Activated effector memory CD4-positive, alpha-beta T cell treated with Interleukin-2 at 50 U/mL for 16 hours (primary cell): Measurements from ENCODE around the gene LRP10.
"Not testable (repeated sequence)": the region's sequence is repeated elsewhere in the genome, so short reads cannot be mapped to it uniquely, and the experiment has no call there.

ENCODE experiments used
- DNase-seq: peaks from one replicate; pipeline ENCODE4 v3.0.0-alpha.2; 2020

The LRP10 gene

DNA sequence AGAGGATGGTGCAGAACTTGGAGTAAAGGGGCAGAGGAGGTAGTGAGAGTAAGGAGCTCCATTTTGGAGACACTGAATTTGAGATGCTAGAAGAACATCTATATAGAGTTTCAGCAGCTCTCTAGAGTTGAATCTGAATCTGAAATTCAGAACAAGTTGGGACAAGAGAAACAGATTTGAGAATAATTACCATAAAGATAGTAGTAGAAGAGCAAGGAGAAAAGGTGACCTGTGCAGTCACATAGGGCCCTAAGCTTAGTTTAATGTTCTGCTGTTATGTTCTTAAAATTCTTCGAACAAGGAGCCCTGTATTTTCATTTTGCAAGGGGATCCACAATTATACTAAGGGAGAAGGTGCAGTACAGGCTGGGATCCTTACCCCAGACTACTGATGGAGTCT is 18.9 kb downstream of the LRP10 start:
- no peak for DNase-seq

DNA sequence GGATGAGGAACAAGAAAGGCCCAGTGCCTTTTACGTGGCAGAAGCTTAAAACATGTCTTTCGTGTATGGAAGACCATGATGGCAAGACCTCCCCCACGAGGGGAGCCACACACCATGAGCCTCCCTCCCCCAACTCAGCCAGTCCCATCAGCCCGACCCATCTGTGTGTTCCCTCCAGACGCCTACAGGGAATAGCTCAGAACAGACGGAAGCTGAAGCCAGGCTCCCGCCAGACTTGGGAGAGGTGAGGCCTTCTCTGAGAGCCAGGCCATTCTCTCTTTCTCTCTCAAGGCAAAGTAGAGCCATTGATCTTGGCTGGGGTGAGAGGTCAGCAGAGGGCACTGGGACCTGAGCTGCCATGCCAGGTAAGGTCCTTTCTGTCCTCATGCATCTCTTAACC is 20.9 kb downstream of the LRP10 start:
- no peak for DNase-seq

GRCh38 chr14:22893706-22894105 is 22.2 kb downstream of the LRP10 start:
- no peak for DNase-seq

DNA sequence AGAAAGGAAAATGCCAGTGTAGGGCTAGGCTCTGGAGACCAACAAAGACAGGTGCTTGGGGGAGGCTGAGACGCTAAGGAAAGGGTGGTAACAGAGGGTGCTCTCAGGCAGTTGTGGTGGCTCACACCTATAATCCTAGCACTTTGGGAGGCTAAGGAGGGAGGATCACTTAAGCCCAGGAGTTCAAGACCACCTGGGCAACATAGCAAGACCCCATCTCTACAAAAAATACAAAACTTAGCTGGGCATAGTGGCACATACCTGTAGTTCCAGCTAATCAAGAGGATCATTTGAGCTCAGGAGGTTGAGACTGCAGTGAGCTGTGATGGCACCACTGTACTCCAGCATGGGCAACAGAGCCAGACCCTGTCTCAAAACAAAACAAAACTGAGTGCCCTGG is 23.9 kb downstream of the LRP10 start:
- no peak for DNase-seq

GRCh38 chr14:22896356-22896755 is 24.8 kb downstream of the LRP10 start:
- no peak for DNase-seq

GRCh38 chr14:22896760-22897159 is 25.2 kb downstream of the LRP10 start:
- no peak for DNase-seq

DNA sequence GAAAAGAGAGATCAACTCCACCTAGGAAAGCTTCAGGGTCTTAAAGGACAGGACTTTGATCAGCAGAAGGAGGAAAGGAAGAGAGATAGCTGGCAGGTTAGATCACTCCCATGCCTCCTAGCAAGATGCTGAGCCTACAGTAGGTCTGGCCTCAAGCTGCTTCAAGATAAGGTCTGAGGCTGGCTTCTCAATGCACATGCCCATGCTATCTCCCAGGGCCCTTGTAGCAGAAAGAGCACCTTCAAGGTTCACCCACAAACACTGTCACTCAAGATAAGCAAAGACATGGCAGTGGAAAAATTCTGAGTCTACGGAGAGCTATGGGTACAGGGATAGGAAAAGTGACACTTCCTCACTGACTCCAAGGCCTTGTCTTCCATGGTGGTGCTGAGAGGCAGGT is 25.8 kb downstream of the LRP10 start:
- no peak for DNase-seq

GRCh38 chr14:22898302-22899090 is 27.0 kb downstream of the LRP10 start:
- DNase-seq, result no peak

DNA sequence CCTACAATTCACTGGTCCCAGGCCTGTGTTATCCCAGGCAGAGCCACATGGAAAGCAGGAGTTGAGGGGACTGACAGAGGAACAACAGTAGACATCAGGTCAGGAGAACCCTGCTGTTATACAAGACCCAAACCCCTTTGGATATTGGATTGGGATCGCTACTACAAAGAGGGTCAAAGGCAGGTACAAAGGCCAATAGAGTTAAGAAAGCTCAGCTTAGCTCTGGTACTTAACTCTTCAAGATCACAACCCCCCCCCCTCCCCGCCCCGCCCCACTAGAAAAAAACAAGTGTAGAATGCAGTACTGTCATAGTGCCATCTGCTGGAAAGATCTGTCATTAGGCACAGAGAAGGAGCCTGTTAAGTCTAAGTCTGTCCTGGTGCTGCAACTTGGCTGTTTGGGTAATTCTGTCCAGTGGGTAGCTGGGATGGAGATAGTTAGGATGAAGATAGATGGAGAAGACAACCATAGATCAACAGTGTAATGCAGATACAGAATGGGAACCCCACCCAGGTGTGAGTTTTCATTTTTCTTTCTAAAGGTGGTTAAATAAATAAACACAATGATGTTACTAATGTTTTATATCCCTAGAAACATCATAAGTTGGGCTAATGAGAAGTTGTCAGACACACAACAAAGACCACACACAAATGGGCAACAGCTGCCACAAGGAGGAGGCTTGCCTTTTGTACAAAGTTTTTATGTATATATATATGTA is 28.7 kb downstream of the LRP10 start:
- no peak for DNase-seq

DNA sequence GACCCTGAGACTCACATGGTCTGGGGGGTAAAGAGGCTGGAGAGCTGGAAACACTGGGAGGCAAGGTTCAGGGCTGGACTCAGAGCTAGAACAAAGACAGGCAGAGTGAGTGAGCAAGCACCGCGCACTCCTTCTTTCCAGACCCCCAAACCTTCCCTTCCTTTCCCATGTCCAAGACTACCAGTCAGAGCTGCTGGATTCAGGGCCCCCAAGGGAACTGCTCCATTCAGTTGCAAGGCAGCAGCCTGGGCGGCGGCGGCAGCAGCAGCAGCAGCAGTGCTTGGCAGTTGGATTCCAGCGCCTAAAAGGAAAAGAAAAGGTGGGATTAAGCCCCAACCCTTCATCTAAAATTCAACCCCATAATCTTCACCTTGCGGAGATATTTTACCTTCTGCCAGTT is 30.3 kb downstream of the LRP10 start:
- DNase-seq, result no peak

- DNase-seq, result no peak
Observed at GRCh38 chr14:22903742-22904087, 32.2 kb downstream of the LRP10 start.

DNA sequence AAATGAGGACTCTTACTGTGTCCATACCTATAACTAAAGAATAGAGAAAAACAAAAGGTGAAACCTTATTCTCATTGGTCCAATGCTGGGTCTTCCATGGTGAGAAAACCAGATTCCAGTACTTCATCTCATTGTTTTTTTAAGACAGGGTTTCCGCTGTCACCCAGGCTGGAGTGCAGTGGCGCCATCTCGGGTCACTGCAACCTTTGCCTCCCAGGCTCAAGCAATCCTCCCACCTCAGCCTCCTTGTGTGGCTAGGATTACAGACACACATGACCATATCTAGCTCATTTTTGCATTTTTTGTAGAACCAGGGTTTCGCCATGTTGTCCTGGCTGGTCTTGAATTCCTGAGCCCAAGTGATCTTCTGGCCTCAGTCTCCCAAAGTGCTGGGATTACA is 34.1 kb downstream of the LRP10 start:
- no peak for DNase-seq

DNA sequence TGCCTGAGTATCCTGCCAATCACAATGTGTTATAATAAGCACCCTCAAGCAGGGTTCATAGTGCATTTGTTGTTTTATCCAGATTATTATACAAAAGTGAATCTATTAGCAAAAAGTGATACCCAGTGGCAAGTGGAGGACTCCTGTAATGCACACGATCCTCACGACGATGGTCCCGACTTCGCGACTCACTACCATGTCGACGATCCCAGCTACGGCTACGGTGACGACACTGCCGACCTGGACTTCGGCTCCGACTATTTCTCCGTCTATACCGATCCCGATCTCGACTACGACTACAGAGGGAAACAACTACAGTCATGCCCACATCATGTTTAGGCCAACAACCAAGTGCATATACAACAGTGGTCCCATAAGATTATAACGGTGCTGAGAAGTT is 34.5 kb downstream of the LRP10 start:
- no peak for DNase-seq

DNA sequence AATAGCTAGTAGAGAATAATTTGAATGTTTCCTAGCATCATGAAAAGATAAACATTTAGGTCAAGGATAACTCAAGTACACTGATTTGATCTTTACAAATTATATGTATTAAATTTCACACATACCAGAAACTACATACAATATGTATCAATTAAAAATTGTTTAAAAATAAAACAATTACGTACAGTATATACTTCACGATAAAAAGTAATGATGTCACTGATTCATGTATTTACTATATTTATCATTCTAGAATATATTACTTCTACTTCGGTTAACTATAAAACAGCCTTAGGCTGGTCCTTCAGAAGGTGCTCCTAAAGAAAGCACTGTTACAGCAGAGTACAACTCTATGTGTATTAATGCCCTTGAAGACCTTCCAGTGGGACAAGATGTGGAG is 35.9 kb downstream of the LRP10 start:
- no peak for DNase-seq

DNA sequence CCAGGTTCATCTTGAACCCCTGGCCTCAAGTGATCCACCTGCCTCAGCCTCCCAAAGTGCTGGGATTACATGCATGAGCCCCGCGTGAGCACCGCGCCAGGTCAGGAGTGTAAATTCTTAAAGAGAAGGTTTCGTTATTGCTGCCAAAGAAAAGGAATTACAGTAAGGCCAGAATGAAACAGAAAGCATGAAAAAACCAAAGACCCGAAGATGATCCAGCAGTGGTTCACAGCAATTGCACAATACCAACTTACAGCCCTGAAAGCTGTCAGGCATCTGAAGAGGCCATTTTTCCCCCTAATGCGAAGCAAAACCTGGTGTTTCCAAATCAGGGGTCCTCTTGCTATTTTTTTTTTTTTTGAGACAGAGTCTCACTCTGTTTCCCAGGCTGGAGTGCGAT is 37.1 kb downstream of the LRP10 start:
- DNase-seq, result no peak

- DNase-seq, result no peak
Observed at GRCh38 chr14:22910916-22911315, 39.4 kb downstream of the LRP10 start.

DNA sequence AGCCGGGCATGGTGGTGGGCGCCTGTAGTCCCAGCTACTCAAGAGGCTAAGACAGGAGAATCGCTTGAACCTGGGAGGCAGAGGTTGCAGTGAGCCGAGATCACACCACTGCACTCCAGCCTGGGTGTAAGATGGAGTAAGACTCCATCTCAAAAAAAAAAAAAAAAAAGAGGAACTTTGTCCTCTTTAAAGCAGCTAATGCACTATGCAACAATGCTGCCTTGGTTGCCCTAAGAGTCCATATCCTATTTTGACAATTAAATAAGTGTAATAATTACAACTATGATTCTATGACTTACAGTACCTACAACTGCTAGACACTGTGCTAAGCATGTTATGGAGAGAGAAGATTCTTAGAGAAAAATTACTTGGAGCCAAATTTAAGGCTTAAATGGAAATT is 43.3 kb downstream of the LRP10 start:
- not testable (repeated sequence) for DNase-seq

- DNase-seq, result no peak
Observed at GRCh38 chr14:22915886-22916521, 44.5 kb downstream of the LRP10 start.

DNA sequence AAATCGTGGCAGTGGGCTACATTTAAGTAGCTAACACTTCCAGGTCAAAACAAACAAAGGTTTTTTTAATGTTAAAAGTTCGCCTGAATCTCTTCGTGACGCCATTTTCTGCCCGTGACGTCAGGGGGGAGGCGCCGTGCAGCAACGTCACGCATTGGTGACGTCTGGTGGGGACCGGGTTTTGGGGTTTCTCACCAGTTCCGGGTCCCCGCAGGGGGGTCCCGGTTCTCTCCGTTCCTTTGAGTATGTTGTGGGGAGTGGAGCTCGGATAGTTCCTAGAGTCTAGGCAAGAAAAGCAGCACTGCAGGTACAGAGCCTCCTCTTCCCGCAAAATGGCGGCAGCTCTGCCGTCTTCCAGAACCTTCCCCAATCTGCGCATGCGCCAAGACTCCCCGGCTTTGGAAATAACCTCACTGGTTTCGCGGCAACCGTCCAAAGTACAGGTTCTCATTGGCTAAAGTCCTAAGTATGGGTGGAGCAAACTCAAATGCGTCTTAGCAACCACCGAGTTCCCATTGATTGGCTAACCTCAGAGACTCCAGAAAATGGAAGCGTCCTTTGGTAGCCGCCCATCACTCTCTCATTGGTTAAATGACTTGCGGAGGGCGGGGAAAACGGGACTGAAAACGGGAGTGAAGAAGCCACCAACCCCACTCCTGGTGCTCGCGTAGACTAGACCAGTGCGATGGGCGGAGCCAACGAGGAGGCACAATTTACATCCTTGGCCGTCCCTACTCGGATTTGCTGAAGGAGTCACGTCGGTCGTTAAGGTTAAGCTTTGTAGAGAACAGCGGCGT is 47.5 kb downstream of the LRP10 start, which contains the start of gene RBM23:
Gene RBM23, minus strand, starts transcription at position 346 of the 797 bp plus-strand sequence.
- DNase-seq, result peak; percentile 98

DNA sequence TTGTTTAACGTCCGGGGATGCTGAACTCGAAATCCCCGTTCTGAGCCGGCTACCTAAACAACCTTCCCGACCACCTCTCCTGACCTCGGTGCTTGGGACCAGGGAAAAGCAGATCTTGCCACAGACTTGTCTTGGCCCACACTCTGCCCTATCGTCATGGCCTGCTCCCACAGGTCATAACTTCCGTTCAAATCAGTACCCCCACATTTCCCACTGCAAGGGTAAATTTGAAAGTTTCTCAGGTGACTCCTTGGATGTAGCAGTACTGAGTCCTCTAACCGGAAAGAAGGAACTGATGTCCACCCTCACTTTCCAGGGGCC is 48.0 kb downstream of the LRP10 start:
- no peak for DNase-seq

GRCh38 chr14:22920697-22921096 is 49.2 kb downstream of the LRP10 start:
- DNase-seq, result no peak

DNA sequence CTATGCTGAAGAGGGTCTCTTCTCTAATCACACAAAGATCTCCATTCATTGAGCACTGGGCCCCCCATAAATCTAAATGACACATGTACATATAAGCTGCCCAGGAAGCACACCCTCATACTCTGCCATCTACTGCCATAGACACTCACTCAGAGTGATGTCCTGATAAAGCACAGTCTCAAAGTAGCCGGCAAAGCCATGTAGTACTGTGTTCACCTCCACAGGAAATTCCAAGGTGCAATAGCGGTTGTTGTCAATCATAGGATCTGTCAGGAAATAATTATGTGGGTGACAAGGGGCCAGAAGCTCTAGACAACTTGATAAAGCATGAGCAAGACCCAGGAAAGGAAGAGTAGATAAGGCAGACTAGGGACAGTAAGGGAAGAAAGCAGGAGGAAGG is 50.8 kb downstream of the LRP10 start:
- no peak for DNase-seq

DNA sequence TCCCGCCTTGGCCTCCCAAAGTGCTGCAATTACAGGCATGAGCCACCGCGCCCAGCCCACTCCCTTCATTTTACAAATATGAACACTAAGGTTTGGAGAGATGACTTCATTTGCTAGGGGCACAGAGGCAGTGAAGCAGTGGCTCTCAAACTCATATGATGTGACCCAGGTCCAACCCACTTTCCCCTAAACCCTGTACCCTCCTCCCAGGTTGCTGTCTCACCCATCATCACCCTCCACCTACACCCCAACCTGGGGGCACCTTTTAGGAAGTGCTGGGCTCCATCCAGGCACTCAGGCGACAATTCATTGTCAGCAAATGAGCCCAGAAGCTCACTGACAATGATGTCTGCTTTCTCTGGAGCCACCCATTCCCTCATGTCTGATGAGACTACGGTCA is 52.2 kb downstream of the LRP10 start:
- DNase-seq, result no peak

DNA sequence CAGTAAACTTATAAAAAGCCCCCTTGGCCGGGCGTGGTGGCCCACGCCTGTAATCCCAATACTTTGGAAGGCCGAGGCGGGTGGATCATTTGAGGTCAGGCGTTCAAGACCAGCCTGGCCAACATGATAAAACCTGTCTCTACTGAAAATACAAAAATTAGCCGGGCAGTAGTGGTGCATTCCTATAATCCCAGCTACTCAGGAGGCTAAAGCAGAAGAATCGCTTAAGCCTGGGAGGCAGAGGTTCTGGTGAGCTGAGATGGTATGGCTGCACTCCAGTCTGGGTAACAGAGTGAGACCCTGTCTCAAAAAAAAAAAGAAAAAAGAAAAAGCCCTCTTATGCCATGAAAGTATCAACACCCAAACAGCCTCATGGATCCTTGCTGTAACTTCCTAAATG is 54.0 kb downstream of the LRP10 start:
- DNase-seq, result no peak
